ENCODE results near the gene CENPQ.
"Not testable (repeated sequence)": the region's sequence is repeated elsewhere in the genome, so short reads cannot be mapped to it uniquely, and the experiment has no call there.

CENPQ gene

DNA sequence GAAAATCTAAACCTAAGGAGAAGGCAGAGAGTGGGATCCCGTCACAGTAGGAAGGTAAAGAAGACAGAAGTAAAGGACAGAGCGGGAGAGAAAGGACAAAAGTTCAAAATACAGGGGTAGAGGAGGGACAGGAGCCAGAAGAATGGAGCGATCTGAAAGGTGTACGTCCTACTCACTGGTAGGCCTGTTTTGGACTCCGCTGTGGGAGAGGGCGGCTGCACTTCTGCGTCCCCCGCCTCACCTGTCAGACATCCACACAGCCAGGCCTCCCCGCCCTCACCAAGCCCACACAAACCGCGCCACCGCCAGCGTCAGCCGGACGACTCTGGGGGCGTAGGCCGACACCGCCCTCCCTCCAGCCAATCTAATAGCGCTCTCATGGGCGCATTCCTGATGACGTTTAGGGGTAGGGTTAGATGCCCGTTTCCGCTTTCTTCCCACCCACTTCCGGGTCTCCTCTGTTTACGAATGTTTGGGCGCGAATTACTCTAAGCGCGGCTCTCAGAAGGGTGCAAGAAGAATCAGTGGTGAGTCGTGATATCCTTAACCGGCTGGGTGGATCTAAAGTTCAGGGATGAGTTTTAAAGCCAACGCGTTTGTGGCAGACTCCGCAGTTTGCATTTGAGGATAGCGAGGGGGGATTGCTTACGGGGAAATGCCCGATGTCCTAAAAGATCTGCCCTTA lies at the start of gene CENPQ, which contains the start of gene MMUT:
Gene CENPQ, plus strand, starts transcription at position 444 of the 685 bp plus-strand sequence. CDS start 6,807 bp downstream, outside the sequence.
Gene MMUT, minus strand, starts transcription at position 327 of the 685 bp plus-strand sequence. CDS start 3,787 bp downstream, outside the sequence.
- DNase-seq (ENCODE audit: low read depth in 2 of 2): peak; percentile 74 to 87

GRCh38 chr6:49415358-49415757 lies 47.8 kb upstream of the CENPQ start:
- DNase-seq (ENCODE audit: low read depth in 2 of 2): no peak

DNA sequence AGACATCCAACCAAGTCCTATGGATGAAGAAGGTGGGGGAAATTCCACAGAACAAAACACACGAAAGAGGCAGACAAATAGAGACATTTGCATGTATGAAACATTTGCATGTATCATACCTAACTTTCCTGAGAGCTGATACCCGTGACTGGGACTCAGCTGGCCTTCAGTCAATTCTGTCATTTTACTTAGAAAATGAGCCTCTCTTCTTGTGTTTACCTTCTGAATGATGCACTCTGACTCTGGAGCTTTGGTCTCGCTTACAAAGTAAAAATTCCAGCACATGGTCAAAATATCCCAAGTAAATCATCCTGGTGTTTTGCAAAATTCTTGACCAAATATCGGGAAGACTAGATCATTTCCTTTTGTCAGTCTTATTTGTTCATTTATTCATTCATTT lies 47.0 kb upstream of the CENPQ start:
- DNase-seq (ENCODE audit: low read depth in 2 of 2): no peak

- no peak for DNase-seq (ENCODE audit: low read depth in 2 of 2)
These were observed 39.4 kb upstream of the CENPQ start for GRCh38 chr6:49423817-49424216.

DNA sequence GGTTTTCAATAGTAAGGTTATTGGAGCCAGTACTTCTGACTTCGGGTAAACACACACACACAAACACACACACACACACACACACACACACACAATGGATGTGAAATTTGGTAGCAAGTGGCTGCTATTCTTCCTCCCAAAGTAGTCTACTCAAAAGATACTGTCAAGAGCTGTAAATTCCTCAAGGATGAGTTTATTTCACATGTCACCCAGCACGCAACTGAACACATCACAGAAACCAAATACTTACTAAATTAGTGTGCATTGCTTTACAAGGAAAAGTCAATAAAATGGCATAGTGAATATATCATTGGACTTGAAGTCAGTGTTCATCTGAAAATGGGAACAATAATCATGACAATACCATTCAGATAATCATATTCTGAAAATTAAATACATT lies 33.0 kb upstream of the CENPQ start:
- DNase-seq (ENCODE audit: low read depth in 2 of 2): no peak

DNA sequence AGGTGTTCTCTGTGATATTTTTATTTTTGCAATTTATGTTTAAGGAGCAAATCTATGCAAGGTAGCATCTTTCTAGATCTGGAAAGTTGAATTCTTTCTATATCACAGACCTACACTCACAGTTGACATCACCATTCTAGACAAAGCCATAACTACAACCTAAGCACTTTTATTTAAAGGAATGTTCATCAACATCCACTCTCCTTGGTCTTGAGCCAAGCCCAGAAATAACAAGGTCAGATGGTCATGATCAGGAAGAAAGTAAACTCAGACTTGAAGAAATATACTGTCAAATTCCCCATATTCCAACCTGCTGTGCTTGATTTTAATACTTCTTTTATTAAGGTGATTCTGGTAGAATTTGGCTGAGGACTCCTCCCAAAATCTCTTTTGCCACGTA lies 32.3 kb upstream of the CENPQ start:
- DNase-seq (ENCODE audit: low read depth in 2 of 2): no peak

DNA sequence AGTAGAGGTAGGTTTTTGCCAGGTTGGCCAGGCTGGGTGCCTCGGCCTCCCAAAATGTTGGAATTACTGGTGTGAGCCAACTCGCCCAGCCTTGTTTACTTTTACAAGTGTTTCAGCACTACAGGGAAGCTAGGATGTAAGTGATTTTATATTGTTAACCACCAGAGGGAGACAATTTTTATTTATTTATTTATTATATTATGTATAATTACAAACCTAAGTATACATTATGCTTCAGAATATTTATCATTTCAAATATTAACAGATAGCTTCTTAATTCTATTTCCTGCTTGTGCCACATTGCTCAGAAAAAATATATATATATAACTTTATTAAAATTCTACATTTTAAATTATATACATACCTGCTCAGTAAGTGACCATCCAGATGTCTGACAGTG lies 9.9 kb upstream of the CENPQ start:
- DNase-seq (ENCODE audit: low read depth in 2 of 2): no peak

DNA sequence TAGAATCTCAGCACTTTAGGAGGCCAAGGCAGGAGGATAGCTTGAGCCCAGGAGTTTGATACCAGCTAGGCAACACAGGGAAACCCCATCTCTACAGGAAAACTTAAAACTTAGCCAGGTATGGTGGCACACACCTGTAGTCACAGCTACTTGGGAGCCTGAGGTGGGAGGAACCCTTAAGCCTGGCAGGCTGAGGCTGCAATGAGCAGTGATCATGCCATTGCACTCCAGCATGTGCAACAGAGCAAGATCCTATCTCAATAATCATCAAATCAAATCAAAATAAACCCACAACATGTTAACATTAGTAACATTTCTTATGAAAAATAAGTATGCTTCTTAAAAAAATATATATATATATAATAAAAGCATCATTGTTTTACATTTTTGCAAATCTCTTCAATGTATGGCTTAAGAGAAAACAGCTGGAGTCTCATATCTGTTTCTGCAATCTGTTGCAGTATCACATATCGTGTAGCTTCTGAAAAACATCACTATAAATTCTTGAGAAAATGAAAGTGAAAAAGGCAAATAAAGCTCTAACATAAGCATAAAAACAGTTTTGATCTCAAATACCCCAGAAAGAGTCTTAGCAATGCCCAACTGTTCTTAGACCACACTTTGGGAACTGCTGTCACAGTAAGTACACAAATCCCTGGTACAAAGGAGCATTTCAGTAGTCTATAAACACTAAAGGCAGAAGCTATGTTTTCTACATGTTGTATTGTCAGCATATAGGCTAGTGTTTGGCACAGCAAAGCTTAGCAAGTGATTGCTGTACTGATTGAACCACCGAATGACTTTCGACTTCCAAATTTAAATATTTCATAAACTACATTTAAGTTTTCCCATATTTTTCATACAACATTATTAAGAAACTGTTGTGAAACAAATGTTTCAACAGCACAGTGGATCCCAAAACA lies 8.1 kb upstream of the CENPQ start:
- no peak for DNase-seq (ENCODE audit: low read depth in 2 of 2)

DNA sequence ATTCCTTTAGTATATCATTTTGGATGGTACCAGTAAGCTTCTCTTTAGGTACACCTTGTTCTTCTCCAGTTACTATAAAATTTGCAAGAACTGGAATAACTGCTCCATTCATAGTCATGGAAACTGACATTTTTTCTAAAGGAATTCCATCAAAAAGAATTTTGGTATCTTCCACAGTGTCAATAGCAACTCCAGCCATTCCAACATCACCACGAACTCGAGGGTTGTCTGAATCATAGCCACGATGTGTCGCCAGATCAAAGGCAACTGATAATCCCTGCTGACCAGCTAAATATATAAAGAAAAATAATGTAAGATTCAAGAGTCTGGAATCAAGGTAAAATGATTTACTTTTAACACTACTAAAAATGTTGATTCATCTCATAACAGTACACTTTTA lies 5.4 kb upstream of the CENPQ start:
- DNase-seq (ENCODE audit: low read depth in 2 of 2): no peak

DNA sequence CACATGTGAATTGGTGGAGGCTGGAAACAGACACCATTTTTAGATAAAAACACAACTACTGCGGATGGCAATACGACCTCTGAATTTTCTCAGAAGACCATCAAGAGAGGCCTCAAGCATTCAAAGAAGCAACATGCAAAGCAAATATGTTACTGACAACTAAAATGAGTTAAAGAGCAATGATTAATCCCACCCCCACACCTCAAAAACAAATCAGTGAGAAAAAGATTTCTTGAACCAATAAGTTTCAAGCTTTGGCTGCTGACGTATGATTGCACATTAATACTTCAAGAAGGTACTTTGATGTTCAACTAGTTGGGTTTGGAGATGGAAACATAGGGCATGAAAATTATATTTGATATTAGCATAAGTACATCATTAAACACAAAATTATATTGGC lies 1.1 kb upstream of the CENPQ start:
- no peak for DNase-seq (ENCODE audit: low read depth in 2 of 2)

- DNase-seq (ENCODE audit: low read depth in 2 of 2): no peak
These were observed 607 bp upstream of the CENPQ start for GRCh38 chr6:49462599-49462926.

- no peak for DNase-seq (ENCODE audit: low read depth in 2 of 2)
These were observed 420 bp downstream of the CENPQ start for GRCh38 chr6:49463612-49463967.

GRCh38 chr6:49464691-49465090 lies 1.5 kb downstream of the CENPQ start:
- no peak for DNase-seq (ENCODE audit: low read depth in 2 of 2)

GRCh38 chr6:49468042-49468441 lies 4.9 kb downstream of the CENPQ start:
- DNase-seq (ENCODE audit: low read depth in 2 of 2): no peak

DNA sequence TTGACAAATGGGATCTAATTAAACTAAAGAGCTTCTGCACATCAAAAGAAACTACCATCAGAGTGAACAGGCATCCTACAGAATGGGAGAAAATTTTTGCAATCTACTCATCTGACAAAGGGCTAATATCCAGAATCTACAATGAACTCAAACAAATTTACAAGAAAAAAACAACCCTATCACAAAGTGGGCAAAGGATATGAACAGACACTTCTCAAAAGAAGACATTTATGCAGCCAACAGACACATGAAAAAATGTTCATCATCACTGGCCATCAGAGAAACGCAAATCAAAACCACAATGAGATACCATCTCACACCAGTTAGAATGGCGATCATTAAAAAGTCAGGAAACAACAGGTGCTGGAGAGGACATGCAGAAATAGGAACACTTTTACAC lies 13.4 kb downstream of the CENPQ start:
- not testable (repeated sequence) for DNase-seq (ENCODE audit: low read depth in 2 of 2)

GRCh38 chr6:49479308-49479970 lies 16.3 kb downstream of the CENPQ start:
- DNase-seq (ENCODE audit: low read depth in 2 of 2): no peak

DNA sequence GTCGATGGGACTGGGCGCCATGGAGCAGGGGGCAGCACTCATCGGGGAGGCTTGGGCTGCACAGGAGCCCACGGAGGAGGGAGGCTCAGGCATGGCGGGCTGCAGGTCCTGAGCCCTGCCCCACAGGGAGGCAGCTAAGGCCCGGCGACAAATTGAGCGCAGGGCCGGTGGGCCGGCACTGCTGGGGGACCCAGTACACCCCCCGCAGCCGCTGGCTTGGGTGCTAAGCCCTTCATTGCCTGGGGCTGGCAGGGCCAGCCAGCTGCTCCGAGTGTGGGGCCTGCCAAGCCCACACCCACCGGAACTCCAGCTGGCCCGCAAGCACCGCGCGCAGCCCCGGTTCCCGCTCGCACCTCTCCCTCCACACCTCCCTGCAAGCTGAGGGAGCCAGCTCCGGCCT lies 18.7 kb downstream of the CENPQ start:
- not testable (repeated sequence) for DNase-seq (ENCODE audit: low read depth in 2 of 2)

DNA sequence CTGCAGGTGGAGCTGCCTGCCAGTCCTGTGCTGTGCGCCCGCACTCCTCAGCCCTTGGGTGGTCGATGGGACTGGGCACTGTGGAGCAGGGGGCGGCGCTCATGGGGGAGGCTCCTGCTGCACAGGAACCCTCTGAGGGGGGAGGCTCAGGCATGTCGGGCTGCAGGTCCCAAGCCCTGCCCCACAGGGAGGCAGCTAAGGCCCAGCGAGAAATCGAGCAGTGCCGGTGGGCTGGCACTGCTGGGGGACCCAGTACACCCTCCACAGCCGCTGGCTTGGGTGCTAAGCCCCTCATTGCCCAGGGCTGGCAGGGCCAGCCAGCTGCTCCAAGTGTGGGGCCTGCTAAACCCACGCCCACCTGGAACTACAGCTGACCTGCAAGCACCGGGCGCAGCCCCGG lies 20.2 kb downstream of the CENPQ start:
- not testable (repeated sequence) for DNase-seq (ENCODE audit: low read depth in 2 of 2)

- no peak for DNase-seq (ENCODE audit: low read depth in 2 of 2)
These were observed 27.5 kb downstream of the CENPQ start for GRCh38 chr6:49490633-49491032.

GRCh38 chr6:49497304-49497703 lies 34.1 kb downstream of the CENPQ start:
- DNase-seq (ENCODE audit: low read depth in 2 of 2): no peak

- no peak for DNase-seq (ENCODE audit: low read depth in 2 of 2)
These were observed 36.0 kb downstream of the CENPQ start for GRCh38 chr6:49499126-49499525.

DNA sequence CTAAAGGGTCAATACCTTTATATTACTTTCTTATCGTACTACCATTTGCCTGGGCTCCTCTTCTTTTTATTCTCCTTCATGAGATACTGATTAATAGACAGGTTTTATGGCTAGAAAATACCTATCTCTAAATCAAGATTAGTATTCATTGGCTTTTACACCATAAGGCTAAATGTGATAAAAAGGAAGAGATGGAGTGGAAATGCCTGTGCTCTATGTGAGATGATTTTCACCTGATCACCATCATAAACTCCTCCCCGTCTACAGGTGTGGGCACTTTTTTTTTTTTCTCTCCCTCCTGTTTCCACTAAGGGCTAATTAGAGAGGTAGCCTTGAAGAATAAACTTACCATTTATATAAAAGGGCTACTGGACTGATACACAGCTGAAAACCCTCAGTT lies 36.5 kb downstream of the CENPQ start, which contains the start of gene GLYATL3:
Gene GLYATL3, plus strand, starts transcription at position 301 of the 400 bp plus-strand sequence. CDS start 12,068 bp downstream, outside the sequence.
- DNase-seq (ENCODE audit: low read depth in 2 of 2): no peak

All from activated CD8-positive, alpha-beta memory T cell treated with anti-CD3 and anti-CD28 coated beads for 4 hours (primary cell).